Activated CD8-positive, alpha-beta memory T cell treated with anti-CD3 and anti-CD28 coated beads, Interleukin-2, amount 10 ng/mL, durations not matched to agents 7 days and 5 days (primary cell): ENCODE results near the gene KIF12. TPM values are rescaled to one million over a fixed set of nuclear protein-coding genes. Genes with fewer than 3 reads are reported as not detected.

Source experiments
- ATAC-seq: fragments of 150-1000 bp; cut with Tn5 transposase; one replicate; pipeline ENCODE4 v1.10.0; 2021; ENCODE audit warnings: moderate library complexity
- CTCF ChIA-PET: fragments of 350-600 bp; sonication (Branson Sonifier 250); formaldehyde crosslinking; loops from one replicate; lab custom pipeline; 2021; ENCODE audit warnings: antibody characterized with exemption; lab: Charles Lee
- DNase-seq: peaks from one replicate; pipeline ENCODE4 v3.0.0-alpha.2; 2020
- H3K27ac Mint-ChIP-seq: one replicate; pipeline ENCODE4 v1.8.0; 2021; ENCODE audit warnings: mild to moderate bottlenecking, mixed read lengths
- H3K27me3 Mint-ChIP-seq: one replicate; pipeline ENCODE4 v1.8.0; 2021; ENCODE audit warnings: mixed read lengths
- H3K36me3 Mint-ChIP-seq: one replicate; pipeline ENCODE4 v1.8.0; 2021; ENCODE audit warnings: mild to moderate bottlenecking, mixed read lengths
- H3K4me1 Mint-ChIP-seq: one replicate; pipeline ENCODE4 v1.8.0; 2021; ENCODE audit warnings: mixed read lengths
- H3K4me3 Mint-ChIP-seq: one replicate; pipeline ENCODE4 v1.8.0; 2021; ENCODE audit warnings: mild to moderate bottlenecking, moderate library complexity, mixed read lengths
- H3K9me3 Mint-ChIP-seq: one replicate; pipeline ENCODE4 v1.8.0; 2022; ENCODE audit warnings: low read depth, mixed read lengths
- total RNA-seq, 2 experiments: library from RNA; stranded (reverse); gene quantifications; one replicate each; pipeline ENCODE4 v1.2.3, GENCODE V29; 2021

Gene KIF12
- total RNA-seq, 2 experiments from 2014 or later: not detected

DNA sequence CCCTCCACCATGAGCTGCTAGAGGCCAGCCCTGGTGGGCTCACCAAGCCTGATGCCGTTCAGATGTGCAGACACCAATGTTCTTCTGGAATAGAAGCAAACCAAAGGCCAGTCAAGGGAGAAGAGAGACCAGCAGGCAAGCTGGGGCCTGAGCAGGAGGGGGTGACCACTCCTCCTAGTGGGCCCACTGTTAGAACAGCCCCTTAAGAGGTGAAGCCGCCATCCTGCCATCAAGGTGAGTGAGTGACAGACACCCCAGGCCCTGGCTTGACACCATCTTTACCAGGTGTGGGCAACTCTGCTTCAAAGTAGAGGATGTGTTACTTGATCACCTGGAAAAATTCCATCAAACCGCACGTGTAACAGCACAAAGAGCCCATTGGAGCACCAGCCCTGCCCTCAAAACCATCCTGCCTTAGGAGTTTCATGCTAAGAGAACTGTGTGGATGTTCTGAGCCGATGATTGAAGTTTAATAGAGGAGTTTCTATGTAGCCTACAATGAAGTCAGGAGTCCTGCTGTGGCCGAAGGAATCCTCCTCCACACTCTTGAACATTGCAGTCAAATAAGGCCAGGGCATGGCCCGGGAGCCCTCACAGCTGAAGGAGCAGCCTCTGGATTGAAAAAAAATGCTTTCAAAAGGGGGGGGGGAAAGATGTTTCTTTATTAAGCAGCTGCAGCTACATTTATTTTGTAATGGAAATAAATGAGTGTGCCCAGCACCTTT lies 41.8 kb downstream of the KIF12 start:
- CTCF ChIA-PET: interaction anchor here (2.4 kb wide), 1 partner anchor 25 kb away, joined by 7 read pairs; no protein-coding TSS in a partner anchor
- H3K27ac Mint-ChIP-seq: no peak overlapping the region
- no peak overlapping the region for H3K4me3 Mint-ChIP-seq

DNA sequence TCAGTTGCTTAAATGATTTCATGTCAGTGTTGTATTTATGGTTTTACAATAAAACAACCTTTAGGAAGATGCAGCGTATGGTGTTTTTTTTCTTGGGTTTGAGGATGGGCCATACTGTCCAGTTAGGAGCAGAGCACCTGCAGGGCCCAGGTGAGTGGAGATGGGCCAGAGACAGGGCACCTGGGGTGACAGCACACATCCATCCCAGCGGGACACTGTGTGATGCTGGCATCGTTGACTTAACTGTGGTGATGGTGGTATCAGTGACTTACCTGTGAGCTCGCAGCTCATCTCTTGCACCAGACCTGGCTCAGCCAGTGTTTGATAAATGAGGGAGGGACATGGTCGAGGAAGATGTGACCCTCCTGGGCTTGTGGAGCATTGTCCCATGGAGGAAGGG lies 42.6 kb downstream of the KIF12 start:
- H3K36me3 Mint-ChIP-seq: no peaks in the 10 kb centered on the region
- ATAC-seq (no peak), DNase-seq (peak; percentile 22)
- H3K4me1 Mint-ChIP-seq: no peaks in the 10 kb centered on the region
- no peaks in the 10 kb centered on the region for H3K9me3 Mint-ChIP-seq
- H3K27ac Mint-ChIP-seq: no peak overlapping the region
- no peaks in the 10 kb centered on the region for H3K27me3 Mint-ChIP-seq
- CTCF ChIA-PET: no interaction called here
- H3K4me3 Mint-ChIP-seq: no peak overlapping the region

More for the DNA sequence above, 41.8 kb downstream of the KIF12 start:
- no peaks in the 10 kb centered on the region for H3K36me3 Mint-ChIP-seq
- H3K27me3 Mint-ChIP-seq: peaks cover under 1% of the 10 kb centered on the region
- no peaks in the 10 kb centered on the region for H3K4me1 Mint-ChIP-seq
- ATAC-seq: no peak
- peak; percentile 35 for DNase-seq
- H3K9me3 Mint-ChIP-seq: no peaks in the 10 kb centered on the region

DNA sequence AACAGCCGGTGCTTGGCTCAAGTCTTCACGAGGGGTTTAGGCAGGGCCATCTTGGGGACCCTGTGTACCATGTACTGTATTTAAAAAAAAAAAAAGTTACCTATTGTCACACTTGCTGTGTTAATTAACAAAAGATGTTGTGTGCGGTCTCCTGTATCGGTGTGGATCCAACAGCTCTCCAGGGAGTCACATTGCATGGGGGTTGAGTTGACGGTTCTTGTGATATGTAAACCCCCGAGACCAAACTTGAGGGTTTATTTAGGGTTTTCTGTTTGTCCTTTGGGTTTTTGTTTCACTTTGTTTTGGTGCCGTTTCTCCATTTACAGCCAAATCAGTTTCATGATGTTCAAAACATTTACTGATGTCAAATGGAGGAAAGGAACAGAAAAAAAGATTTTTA lies 43.2 kb downstream of the KIF12 start:
- Mint-ChIP-seq H3K4me3 (no peak overlapping the region), H3K36me3 (no peaks in the 10 kb centered on the region), H3K27me3 (no peaks in the 10 kb centered on the region), H3K9me3 (no peaks in the 10 kb centered on the region), H3K4me1 (no peaks in the 10 kb centered on the region), H3K27ac (no peak overlapping the region)
- CTCF ChIA-PET: no interaction called here
- DNase-seq (peak; percentile 19), ATAC-seq (no peak)

DNA sequence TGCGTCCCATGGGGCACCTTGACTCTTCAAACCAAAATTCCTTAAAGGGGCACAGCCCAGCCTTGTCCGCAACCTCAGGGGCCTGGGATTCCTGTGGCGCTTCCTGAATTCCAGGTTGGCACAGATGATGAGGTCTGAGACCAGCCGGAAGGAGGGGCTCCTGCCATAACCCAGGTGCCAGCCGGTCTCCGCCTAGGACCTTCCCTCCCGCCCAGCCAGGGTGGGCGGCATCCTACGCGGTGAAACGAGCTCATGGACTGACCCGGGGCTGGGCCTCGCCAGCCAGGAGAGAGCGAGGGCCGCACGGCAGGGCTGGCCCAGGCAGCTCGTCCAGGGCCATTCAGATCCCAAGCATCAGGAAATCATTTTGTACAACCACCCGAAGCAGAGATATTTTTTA lies 44.0 kb downstream of the KIF12 start:
- Mint-ChIP-seq H3K4me3 (no peak overlapping the region), H3K27ac (no peak overlapping the region), H3K36me3 (no peaks in the 10 kb centered on the region), H3K4me1 (no peaks in the 10 kb centered on the region), H3K27me3 (no peaks in the 10 kb centered on the region), H3K9me3 (no peaks in the 10 kb centered on the region)
- CTCF ChIA-PET: interaction anchor here (1.0 kb wide), 1 partner anchor 27 kb away, joined by 4 read pairs; no protein-coding TSS in a partner anchor
- ATAC-seq: no peak
- peak; percentile 31 for DNase-seq

DNA sequence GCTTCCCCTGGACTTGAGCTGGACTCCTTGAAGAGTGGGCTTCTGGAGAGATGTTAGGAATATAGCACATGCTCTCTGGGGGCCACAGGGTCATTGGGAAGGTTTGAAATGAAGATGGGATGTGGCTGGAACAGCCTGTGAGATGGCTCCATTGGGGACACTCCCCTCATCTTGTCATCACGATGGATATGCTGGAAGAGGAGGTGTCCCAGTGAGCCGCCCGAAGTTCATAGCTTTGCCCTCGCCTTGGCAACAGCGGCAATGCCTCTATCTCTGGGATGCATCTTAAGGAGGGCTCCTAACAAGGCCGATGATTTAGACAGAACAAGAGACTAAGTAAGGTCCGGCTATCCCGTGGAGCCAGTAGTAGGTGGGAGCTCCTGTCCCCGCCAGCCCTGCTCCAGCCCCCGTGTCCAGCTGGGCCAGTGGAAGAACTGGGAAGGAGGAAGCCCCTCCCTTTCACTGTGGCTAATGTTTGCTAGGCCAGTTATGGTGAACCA lies 44.9 kb downstream of the KIF12 start:
- H3K9me3 Mint-ChIP-seq: no peaks in the 10 kb centered on the region
- H3K27me3 Mint-ChIP-seq: no peaks in the 10 kb centered on the region
- no peak overlapping the region for H3K27ac Mint-ChIP-seq
- H3K4me3 Mint-ChIP-seq: no peak overlapping the region
- no peaks in the 10 kb centered on the region for H3K4me1 Mint-ChIP-seq
- no peaks in the 10 kb centered on the region for H3K36me3 Mint-ChIP-seq
- no peak for ATAC-seq
- peak; percentile 27 for DNase-seq
- CTCF ChIA-PET: interaction anchor here (1.0 kb wide), 1 partner anchor 28 kb away, joined by 4 read pairs; no protein-coding TSS in a partner anchor

DNA sequence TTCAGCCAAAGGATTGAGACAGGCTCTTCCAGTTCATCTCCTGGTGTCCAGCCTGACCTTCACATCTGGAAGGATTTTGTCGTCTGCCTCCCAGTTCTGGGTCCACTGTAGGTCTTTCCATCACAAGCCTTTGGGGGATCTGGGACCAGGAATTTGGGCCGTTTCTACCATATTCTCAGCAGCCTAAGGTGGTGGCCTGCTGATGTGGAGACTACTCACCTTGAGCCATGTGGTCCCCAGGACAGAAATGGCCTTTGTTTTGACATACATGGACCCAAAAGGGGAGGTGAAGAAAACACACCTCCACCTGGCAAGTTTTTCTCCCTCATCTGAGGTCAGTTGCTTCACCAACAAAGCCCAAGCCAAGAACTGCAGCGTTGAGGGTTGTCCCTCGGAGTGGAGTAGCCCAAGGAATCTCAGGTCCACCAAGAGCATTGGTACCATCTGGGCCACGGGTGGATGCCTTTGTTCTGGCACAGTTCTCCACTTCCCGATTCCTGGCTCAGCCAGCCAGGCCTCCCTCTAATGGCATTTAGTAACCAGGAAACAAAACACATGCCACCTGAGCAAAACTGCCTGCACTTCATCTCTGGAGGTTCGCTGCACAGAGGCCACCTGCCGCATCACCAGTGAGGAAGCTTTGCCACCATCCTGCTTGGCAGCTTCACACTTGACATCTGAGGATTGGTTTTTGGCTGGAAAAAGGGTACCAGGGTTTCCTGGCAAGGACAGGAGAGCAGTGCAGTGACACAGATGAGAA lies 45.7 kb downstream of the KIF12 start:
- ATAC-seq (no peak), DNase-seq (peak; percentile 35)
- no peak overlapping the region for H3K4me3 Mint-ChIP-seq
- H3K4me1 Mint-ChIP-seq: no peaks in the 10 kb centered on the region
- no peaks in the 10 kb centered on the region for H3K36me3 Mint-ChIP-seq
- H3K27ac Mint-ChIP-seq: no peak overlapping the region
- CTCF ChIA-PET: no interaction called here
- no peaks in the 10 kb centered on the region for H3K27me3 Mint-ChIP-seq
- no peaks in the 10 kb centered on the region for H3K9me3 Mint-ChIP-seq

DNA sequence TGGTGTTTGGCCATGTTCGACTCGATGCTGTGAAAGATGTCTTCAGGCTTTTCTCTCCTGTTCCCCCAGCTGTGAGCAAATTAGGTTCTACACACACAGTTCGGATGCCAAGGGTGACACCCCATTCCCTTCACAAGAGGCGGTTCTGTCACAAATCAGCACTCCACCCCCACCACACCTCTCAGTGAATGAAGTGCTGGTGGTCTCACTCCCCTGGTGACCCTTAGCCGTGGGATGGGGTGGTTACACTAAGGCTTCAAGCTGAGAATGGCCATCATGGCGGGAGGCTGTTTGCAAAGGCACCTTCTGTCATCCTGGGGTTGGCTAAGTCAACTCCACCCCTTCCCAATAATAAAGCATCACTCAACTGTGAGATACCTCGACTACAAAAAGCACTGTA lies 47.4 kb downstream of the KIF12 start:
- Mint-ChIP-seq H3K4me3 (no peak overlapping the region), H3K9me3 (no peaks in the 10 kb centered on the region), H3K4me1 (no peaks in the 10 kb centered on the region), H3K27ac (no peak overlapping the region), H3K36me3 (no peaks in the 10 kb centered on the region), H3K27me3 (no peaks in the 10 kb centered on the region)
- no peak for ATAC-seq
- CTCF ChIA-PET: interaction anchor here (2.1 kb wide), 1 partner anchor 31 kb away, joined by 6 read pairs; no protein-coding TSS in a partner anchor
- peak; percentile 33 for DNase-seq

DNA sequence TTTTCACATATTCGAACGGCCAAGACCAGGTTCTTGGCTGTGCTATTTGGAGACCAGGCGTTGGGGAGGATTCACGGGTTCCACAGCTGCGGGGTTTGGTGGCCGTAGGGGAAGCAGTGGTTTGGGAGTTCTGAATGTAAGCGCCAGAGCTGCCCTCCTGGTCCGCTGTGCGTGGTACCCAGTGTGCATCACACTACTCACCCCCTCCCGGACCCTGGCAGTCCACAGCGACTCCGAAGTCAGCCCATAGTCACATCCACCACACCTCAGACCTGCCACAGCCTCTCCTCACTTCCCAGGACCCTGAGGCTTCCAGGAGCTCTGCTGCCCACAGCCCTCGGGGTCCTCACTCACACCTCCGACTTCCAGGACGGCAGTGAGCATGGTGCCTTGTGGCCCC lies 47.8 kb downstream of the KIF12 start:
- no peaks in the 10 kb centered on the region for H3K36me3 Mint-ChIP-seq
- no peak for ATAC-seq
- H3K4me3 Mint-ChIP-seq: no peak overlapping the region
- peak; percentile 33 for DNase-seq
- H3K9me3 Mint-ChIP-seq: no peaks in the 10 kb centered on the region
- H3K4me1 Mint-ChIP-seq: no peaks in the 10 kb centered on the region
- H3K27ac Mint-ChIP-seq: no peak overlapping the region
- CTCF ChIA-PET: interaction anchor here (2.1 kb wide), 1 partner anchor 32 kb away, joined by 6 read pairs; no protein-coding TSS in a partner anchor
- no peaks in the 10 kb centered on the region for H3K27me3 Mint-ChIP-seq

DNA sequence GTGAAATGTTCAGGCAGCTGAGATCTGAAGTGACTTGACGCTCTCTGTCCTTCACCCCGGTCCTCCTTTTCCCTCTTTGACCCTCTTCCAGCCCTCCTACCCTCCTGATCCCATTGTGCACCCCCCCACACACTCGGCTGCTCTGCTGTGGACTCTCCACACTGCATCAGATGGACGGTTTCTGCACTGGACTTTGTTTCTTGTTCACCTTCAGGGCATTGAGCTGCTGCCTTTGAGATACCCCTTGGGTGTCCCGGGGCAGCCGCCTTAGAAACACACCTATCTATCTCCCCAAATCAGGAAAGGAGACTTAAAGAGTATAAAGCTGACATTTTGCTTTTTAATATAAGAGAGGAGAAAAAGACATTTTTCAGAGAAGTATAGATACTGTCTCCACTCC lies 48.4 kb downstream of the KIF12 start:
- Mint-ChIP-seq H3K9me3 (no peaks in the 10 kb centered on the region), H3K4me1 (no peaks in the 10 kb centered on the region), H3K36me3 (no peaks in the 10 kb centered on the region), H3K4me3 (no peak overlapping the region), H3K27ac (no peak overlapping the region), H3K27me3 (peaks cover 3% of the 10 kb centered on the region)
- no peak for ATAC-seq
- peak; percentile 32 for DNase-seq
- CTCF ChIA-PET: interaction anchor here (2.1 kb wide), 1 partner anchor 32 kb away, joined by 6 read pairs; no protein-coding TSS in a partner anchor

DNA sequence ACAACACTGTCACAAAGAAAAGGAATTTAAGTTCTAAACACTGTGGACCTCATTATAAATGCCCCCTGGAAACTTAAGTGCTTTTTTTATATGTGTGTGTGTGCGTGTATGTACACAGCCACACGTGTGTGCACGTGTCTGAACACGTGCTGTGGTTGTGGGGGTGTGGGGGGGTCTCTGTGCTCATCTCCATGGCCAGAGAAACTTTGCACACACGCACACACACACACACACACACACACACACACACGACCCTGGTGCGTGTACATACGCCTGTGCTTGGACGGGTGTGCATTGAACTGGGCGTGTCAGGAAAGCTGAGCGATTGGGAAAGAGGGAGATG lies 48.9 kb downstream of the KIF12 start:
- Mint-ChIP-seq H3K27ac (no peak overlapping the region), H3K4me1 (no peaks in the 10 kb centered on the region), H3K36me3 (no peaks in the 10 kb centered on the region), H3K27me3 (peaks cover 6% of the 10 kb centered on the region), H3K4me3 (no peak overlapping the region), H3K9me3 (no peaks in the 10 kb centered on the region)
- CTCF ChIA-PET: interaction anchor here (2.1 kb wide), 1 partner anchor 33 kb away, joined by 6 read pairs; no protein-coding TSS in a partner anchor
- DNase-seq (peak; percentile 5), ATAC-seq (no peak)

DNA sequence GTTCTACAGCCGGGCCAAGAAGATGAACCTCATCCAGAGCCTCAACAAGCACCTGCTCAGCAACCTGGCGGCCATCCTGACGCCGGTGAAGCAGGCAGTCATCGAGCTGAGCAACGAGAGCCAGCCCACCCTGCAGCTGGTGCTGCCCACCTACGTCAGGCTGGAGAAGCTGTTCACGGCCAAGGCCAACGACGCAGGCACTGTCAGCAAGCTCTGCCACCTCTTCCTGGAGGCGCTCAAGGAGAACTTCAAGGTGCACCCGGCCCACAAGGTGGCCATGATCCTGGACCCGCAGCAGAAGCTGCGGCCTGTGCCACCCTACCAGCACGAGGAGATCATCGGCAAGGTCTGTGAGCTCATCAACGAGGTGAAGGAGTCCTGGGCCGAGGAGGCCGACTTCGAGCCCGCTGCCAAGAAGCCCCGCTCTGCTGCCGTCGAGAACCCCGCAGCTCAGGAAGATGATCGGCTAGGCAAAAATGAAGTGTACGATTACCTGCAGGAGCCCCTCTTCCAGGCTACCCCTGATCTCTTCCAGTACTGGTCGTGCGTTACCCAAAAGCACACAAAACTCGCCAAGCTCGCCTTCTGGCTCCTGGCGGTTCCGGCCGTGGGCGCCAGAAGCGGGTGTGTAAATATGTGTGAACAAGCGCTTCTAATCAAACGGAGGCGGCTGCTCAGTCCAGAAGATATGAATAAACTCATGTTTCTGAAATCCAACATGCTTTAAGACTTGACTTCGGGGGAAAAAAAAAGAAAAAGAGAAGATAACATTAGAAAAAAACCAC lies 49.5 kb downstream of the KIF12 start:
- H3K27ac Mint-ChIP-seq: no peak overlapping the region
- no peaks in the 10 kb centered on the region for H3K36me3 Mint-ChIP-seq
- CTCF ChIA-PET: no interaction called here
- no peaks in the 10 kb centered on the region for H3K9me3 Mint-ChIP-seq
- no peak overlapping the region for H3K4me3 Mint-ChIP-seq
- ATAC-seq (no peak), DNase-seq (peak; percentile 28)
- no peaks in the 10 kb centered on the region for H3K4me1 Mint-ChIP-seq
- H3K27me3 Mint-ChIP-seq: peaks cover 9% of the 10 kb centered on the region

DNA sequence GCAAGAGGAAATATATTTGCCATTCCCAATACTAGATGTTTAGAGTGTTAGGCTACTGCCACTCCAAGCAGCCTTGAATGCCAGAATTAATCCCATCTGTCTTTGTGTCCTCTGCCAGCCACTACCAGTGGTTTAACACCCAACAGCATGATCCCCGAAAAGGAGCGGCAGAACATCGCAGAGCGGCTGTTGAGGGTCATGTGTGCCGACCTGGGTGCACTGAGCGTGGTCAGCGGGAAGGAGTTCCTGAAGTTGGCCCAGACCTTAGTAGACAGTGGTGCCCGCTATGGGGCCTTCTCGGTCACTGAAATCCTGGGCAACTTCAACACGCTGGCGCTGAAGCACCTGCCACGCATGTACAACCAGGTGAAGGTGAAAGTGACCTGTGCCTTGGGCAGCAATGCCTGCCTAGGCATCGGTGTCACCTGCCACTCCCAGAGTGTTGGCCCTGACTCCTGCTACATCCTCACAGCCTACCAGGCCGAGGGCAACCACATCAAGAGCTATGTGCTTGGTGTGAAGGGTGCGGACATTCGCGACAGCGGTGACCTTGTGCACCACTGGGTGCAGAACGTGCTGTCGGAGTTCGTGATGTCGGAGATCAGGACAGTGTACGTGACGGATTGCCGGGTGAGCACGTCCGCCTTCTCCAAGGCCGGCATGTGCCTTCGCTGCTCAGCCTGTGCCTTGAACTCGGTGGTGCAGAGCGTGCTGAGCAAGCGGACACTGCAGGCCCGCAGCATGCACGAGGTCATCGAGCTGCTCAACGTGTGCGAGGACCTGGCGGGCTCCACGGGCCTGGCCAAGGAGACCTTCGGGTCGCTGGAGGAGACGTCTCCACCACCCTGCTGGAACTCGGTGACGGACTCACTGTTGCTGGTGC lies 50.3 kb downstream of the KIF12 start:
- CTCF ChIA-PET: no interaction called here
- no peaks in the 10 kb centered on the region for H3K36me3 Mint-ChIP-seq
- no peak overlapping the region for H3K27ac Mint-ChIP-seq
- H3K27me3 Mint-ChIP-seq: peaks cover 12% of the 10 kb centered on the region
- no peaks in the 10 kb centered on the region for H3K4me1 Mint-ChIP-seq
- H3K4me3 Mint-ChIP-seq: no peak overlapping the region
- DNase-seq (peak; percentile 26), ATAC-seq (no peak)
- H3K9me3 Mint-ChIP-seq: no peaks in the 10 kb centered on the region
